HG02885 (cell line): ENCODE data around the gene DCK.
"Not testable (repeated sequence)": the region's sequence is repeated elsewhere in the genome, so short reads cannot be mapped to it uniquely, and the experiment has no call there.

Experiments used
- ATAC-seq: cut with Tn5 transposase; IDR thresholded peaks from one replicate; pipeline ENCODE4 v1.9.1; 2021; ENCODE audit warnings: mild to moderate bottlenecking; ENCODE audit not compliant: unreplicated experiment, poor library complexity

The DCK gene

DNA sequence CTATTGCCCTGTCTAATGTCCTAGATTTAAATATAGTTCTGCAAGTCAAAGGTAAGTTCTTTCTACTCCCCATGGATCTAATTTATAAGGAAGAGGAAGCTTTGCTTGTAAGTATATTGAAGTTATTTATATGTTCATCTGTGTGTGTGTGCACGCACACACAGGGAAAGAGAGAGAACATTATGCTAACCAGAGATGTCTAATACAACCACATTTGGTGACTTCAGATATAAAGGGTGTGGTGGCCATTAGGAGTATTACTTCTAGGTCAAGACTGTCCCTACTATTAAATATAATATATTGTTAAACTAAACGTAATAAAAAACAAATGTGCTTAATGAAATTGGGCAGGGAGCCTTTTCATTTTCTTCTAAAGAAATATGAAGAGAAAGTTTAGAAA is 4.1 kb downstream of the DCK start:
- ATAC-seq = no peak

DNA sequence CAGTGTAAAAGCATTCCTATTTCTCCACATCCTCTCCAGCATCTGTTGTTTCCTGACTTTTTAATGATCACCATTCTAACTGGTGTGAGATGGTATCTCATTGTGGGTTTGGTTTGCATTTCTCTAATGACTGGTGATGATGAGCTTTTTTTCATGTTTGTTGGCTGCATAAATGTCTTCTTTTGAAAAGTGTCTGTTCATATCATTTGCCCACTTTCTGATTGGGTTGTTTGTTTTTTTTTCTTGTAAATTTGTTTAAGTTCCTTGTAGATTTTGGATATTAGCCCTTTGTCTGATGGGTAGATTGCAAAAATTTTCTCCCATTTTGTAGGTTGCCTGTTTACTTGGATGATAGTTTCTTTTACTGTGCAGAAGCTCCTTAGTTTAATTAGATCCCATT is 6.2 kb downstream of the DCK start:
- not testable (repeated sequence) for ATAC-seq

DNA sequence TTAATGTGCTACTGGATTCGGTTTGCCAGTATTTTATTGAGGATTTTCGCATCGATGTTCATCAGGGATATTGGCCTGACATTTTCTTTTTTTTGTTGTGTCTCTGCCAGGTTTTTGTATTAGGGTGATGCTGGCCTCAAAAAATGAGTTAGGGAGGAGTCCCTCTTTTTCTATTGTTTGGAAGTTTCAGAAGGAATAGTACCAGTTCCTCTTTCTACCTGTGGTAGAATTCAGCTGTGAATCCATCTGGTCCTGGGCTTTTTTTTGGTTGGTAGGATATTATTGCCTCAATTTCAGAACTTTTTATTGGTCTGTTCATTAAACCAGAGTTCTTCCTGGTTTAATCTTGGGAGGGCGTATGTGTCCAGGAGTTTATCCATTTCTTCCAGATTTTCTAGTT is 7.9 kb downstream of the DCK start:
- ATAC-seq = not testable (repeated sequence)

DNA sequence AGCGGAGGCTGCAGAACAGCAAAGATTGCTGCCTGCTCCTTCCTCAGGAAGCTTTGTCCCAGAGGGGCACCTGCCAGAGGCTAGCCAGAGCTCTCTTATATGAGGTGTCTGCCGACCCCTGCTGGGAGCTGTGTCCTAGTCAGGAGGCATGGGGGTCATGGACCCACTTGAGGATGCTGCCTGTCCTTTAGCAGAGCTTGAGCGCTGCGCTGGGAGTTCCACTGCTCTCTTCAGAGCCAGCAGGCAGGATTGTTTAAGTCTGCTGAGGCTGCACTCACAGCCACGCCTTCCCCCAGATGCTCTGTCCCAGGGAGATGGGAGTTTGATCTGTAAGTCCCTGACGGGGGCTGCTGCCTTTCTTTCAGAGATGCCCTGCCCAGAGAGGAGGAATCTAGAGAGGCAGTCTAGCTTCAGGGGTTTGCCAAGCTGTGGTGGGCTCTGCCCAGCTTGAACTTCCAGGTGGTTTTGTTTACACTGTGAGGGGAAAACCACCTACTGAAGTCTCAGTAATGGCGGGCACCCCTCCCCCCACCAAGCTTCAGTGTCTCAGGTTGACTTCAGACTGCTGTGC is 10.9 kb downstream of the DCK start:
- peak; percentile 35 for ATAC-seq

DNA sequence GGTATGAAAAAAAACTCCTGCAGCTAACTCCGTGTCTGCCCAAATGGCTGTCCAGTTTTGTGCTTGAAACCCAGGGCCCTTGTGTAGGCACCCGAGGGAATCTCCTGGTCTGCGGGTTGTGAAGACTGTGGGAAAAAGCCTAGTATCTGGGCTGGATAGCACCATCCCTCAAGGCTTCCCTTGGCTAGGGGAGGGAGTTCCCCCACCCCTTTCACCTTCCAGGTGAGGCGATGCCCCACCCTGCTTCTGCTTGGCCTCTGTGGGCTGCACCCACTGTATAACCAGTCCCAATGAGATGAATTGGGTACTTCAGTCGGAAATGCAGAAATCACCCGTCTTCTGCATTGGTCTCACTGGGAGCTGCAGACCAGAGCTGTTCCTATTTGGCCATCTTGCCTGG is 11.6 kb downstream of the DCK start:
- not testable (repeated sequence) for ATAC-seq

DNA sequence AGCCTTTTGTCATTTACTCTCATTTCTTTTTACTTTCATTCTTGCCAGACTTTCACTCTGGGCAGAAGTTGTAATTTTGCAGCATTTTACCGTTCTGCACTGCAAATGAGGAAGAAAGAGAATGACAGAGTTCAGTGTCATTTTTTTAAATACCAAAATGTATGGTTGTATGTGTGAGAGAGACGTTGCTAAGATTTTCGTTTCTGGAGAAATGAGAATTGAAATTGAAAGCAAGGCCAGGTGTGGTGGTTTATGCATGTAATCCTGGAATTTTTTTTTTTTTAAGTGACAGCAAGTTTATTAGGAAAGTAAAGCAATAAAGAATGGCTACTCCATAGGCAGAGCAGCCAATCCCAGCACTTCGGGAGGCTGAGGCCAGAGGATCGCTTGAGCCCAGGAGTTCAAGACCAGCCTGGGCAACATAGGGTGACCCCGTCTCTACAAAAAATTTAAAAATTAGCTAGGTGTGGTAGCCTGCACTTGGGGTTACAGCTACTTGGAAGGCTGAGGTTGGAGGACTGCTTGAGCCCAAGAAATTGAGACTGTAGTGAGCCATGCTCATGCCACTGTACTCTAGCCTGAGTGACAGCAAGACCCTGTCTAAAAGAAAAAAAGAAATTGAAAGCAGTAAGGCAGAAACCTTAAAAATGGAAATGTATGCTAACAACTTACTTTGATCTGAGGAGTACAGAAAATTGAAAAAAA is 12.9 kb downstream of the DCK start:
- peak; percentile 80 for ATAC-seq

DNA sequence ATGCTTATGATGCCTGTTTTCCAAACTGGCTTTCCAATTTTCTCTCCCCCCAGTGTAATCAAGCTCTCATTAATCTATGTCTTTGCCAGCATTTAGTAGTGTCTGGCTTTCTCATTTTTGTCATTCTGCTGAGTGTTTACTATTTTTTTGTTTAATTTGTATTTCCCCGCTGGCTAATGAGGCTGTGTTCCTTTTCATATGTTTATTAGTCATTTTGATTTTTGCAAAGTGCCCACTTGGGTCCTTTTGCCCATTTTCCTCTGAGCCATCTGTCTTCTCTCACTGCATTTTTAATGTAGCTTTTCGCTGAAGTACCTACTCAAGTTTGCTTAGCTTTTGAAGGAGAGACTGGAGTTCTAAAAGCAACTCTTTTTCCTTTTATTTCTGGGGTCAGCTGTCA is 14.7 kb downstream of the DCK start:
- no peak for ATAC-seq

DNA sequence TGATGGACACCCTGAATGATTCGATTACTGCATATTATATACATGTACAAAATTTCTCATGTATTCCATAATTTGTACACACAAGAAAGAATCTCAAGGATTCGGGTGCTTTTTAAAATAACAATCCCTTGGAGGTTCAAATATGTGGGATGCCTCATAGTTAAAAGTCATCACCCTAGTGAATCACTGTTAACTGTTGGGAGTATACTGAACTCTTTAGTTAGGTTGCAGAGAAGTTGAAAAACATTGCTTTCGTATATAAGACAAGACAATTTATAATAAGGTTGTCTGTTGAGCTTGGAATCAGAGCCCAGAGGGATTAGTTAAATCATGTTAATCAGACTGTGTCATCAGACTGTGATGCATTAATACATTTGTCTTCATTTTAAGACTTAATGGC is 15.6 kb downstream of the DCK start:
- no peak for ATAC-seq

DNA sequence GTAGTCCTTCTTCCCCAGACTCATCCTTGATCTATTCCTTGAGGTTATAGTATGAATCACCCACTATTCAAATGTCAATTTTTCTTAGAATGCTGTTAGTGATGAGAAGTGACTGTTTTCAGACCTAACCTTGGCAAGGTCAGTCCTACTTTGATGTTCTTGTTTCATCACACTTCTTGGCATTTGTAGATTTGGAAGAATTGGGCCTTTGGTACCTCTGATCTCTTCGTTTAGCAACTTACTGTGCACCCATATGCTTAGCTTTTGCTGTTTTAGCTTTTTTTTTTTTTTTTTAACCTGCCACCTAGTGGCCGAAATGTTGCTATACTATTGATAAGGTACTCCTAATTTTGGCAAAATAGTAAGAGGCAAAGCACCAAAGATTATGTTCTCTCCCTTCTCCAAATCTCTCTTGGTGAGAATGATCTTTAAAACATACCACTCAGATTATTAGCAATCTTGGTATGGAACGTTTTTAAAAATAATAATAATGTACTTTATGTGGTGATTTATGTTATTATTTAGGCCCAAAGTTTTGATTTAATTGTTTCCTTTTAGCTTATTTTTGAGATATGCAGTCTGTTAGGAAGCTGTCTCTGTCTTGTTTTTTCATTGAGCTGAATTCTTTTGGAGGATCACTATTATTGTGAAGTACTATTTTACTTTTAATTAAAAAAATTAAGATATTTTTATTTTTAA is 16.6 kb downstream of the DCK start:
- peak; percentile 61 for ATAC-seq

DNA sequence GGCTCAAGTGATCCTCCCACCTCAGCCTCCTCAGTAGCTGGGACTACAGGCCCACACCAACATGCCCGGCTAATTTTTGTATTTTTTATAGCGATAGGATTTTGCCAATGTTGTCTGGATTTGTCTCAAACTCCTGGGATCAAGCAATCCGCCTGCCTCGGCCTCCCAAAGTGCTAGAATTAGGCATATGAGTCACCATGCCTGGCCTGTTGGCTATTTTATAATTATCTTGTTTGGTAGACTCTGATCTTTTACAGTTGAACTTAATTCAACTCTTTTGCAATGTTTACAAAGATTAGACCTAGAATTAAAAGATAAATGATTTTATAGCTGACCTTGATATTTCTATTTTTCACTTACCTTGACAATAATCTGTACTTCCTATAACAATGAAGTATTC is 18.0 kb downstream of the DCK start:
- no peak for ATAC-seq

DNA sequence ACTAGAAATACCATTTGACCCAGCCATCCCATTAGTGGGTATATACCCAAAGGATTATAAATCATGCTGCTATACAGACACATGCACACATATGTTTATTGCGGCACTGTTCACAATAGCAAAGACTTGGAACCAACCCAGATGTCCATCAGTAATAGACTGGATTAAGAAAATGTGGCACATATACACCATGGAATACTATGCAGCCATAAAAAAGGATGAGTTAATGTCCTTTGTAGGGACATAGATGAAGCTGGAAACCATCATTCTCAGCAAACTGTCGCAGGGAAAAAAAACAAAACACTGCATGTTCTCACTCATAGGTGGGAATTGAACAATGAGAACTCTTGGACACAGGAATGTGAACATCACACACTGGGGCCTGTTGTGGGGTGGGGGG is 23.9 kb downstream of the DCK start:
- not testable (repeated sequence) for ATAC-seq

DNA sequence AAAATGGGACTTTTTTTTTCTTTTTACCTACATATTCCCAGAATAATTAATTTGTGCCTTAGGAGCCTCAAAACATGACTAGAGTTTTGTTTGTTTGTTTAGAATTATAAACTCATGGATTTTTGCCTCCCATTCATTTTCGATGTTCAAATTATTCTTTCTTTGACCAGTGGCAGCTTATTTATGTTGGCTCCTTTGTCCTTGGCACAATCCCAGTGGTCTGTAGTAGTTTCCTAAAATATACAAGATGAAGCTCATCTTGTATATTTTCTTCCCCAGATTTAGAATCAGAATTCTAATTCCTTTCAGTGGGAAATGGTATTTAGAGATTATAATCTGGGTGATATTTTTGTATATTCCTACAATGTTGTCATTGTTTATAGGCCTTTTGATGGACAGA is 27.2 kb downstream of the DCK start:
- ATAC-seq = no peak

DNA sequence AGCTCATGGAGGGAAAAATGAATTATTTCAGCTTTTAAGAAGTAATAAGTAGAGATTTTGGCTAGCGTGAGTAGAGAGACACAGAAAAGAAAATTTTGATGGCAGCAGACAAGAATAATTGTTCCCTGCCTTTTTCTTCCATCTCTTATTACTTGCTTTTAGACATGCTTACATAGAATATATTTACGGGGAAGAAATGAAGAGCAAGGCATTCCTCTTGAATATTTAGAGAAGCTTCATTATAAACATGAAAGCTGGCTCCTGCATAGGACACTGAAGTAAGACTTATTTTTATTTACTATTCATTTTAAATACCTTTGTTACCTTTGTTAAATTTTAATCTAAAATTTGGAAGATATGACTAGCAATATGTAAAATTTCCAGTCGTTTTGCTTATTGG is 32.2 kb downstream of the DCK start:
- ATAC-seq = no peak

DNA sequence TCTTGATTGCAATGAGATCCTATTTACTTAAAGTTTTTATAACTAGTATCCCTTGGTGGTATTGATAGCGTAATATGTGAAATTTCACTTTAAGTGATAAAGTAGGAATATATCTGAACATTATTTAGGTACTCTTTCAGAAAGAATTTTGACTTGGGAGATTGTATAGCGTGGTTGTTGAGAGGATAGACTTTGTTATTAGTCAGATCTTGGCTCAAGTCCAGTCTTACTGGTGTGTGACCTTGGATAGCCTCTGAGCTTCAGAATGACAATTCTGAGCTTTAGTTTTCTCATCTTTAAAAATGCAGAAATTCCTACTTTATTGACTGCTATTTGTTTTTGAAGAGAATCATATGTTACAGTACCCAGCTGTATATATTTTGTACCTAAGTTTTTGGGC is 32.6 kb downstream of the DCK start:
- no peak for ATAC-seq

DNA sequence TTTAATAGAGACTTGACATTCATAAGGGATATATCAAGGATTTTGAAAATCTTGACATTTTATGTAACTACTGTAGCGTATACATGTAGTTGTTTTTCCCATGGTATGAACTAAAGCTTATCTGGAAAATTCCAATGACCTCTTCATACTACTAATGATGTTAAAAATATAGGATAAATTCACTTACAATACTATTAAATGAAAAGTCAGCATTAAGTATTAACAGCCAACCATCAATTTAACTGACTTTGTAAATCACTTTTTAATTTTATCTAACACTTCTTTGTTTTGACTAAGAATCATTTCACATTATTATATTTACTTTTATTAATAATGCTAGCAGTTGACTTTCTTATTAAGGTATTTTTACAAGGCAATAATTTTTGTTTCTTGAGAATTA is 34.2 kb downstream of the DCK start:
- ATAC-seq = no peak

DNA sequence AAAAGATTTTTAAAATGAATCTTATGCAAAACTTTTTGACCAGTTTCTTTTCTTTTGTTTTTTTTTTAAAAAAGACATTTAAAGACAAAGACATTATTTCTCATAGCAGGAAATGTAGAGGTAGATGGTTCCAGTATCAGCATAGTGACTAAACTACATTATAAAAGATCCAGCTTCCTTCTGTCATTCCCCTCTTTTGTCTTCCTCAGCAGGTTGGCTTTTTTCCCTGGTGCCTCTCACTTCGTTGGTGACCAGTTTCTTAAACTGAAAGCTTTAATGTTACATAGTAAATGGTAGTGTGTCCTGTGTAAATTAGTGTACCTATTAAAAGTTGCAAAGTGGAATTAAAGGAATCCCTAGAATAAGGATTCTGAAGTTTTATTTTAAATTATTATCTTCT is 36.1 kb downstream of the DCK start:
- ATAC-seq = no peak

DNA sequence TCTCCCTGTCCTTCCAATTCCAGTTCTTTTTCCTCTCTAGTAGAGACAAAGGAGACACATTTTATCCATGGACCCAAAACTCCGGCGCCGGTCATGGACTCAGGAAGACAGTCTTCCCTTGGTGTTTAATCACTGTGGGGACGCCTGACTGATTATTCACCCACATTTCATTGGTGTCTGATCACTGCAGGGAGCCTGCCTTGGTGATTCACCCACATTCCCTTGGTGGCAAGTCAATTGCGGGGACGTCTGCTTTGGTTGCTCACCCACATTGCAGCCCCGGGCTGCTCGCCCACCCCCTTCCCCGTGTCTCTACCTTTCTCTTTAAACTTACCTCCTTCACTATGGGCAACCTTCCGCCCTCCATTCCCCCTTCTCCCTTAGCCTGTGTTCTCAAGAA is 38.7 kb downstream of the DCK start:
- ATAC-seq = not testable (repeated sequence)

DNA sequence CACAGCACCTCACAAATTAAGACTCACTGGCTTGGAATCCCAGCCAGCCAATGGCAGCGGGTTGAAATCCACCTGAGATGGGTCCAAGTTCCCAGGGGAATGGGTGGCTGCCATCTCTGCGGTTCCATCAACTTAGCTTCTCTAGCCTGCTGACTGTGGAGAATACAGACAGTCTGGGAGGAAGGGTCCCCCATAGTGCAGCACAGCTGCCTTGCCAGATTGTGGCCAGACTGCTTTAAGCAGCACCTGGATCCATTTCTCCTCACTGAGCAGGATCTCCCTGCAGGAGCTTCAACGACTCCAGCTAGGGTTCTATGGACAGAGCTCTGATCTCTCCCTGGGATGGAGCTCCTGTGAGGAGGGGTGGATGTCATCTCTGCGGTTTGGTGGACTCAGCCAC is 51.8 kb downstream of the DCK start:
- no peak for ATAC-seq

DNA sequence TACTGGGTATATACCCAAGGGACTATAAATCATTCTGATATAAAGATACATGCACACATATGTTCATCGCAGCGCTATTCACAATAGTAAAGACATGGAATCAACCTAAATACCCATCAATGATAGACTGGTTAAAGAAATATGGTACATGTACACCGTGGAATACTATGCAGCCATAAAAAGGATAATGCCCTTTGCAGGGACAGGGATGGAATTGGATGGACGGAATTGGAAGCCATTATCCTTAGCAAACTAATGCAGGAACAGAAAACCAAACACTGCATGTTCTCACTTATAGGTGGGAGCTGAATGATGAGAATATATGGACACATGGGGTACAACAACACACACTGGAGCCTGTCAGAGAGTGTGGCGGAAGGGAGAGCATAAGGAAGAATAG is 55.9 kb downstream of the DCK start:
- ATAC-seq = no peak

DNA sequence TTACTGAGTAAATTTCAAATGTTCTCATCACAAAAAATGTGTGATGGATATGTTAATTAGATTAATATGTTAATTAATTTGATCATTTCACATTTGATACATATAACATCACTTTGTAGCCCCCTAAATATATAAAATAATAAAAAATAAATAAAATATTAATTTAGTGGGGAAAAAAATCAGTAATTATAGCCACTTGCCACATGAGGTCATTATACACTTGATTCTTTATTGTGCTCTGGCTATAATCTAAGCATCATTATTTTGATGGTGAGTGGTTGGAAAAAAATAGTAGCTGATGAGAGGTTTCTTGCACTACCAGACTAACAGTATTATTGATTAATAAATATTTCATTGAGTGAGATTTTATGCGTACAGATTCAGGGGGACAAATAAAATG is 57.4 kb downstream of the DCK start:
- ATAC-seq = no peak

DNA sequence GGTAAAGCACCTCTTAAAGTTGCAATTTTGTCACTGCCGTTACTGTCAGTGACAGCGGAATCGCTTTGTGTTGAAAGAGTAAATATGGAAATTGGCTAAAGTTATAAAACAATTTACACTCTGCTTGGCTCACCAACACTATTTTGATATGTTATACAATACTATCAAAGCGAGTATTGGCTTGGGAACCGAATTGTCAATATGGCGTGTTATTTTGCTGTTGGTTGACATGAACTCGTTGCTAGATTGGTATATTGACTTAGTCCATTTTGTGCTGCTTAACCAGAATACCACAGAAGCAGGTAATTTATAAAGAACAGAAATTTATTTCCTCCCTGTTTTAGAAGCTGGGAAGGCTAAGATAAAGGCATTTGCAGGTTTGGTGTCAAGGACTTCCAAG is 58.6 kb downstream of the DCK start:
- ATAC-seq = no peak

DNA sequence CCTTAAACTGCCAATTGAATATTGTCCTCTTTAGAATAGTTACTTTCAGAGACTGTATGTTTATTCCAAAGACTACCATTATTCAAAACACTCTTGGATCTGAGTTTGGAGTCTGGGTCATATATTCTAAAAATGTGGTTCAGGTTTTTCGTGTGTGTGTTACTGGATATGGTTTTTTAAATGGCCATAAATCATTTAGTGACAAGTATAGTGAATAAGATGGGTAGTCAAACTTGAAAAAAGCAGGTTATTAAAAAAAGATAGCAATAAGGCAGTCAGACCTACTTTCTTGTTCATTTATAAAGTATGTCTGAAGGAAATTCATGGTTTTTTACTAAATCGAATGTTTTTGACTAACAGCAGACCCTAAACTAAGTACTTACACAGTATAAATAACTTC is 59.3 kb downstream of the DCK start:
- ATAC-seq = no peak
